ENCODE results near the gene GINS3. TPM values are rescaled to one million over a fixed set of nuclear protein-coding genes. Genes with fewer than 3 reads are reported as not detected.

The GINS3 gene
- total RNA-seq, result 1 to 10 TPM in 4 of 6 experiments, under 1 TPM in 2; 0.68 to 3.3 (median 1.2) TPM
- long read RNA-seq, partial matches to known transcripts, result 0 of 1 reads
- long read RNA-seq, other reads (novel, unspliced or antisense), result 0 of 1 reads

- Histone ChIP-seq H3K4me1 (no peaks in the 10 kb centered on the region), H3K9me3 (no peaks in the 10 kb centered on the region), H3K4me3 (peak within 1 kb of the TSS; percentile 83 to 99 (median 93)), H3K27ac (peak within 1 kb of the TSS; percentile 41 to 70 (median 47)), H3K36me3 (no peaks in the 10 kb centered on the region), H3K27me3 (no peaks in the 10 kb centered on the region)
- no peak for TF ChIP-seq CTCF (IDR thresholded peaks at IDR 0.05)
- TF ChIP-seq POLR2A (IDR thresholded peaks at IDR 0.05), result peak; percentile 51
- 0% methylated on average over 41 of the region's 67 CpGs for WGBS (ENCODE audit: insufficient coverage, low coverage, low lambda C conversion rate, missing lambda C conversion rate)
- intact Hi-C loops (cut with DNase I), result no loop called here
- DNase-seq, result peak; percentile 87 to 92 (median 87)
- ATAC-seq, result peak; percentile 98 to 99 (median 98)
These were observed at the start of gene GINS3 for GRCh38 chr16:58392215-58393137. Gene GINS3, plus strand, starts transcription at chr16:58392471. Its CDS starts 131 bp downstream, at chr16:58392602.

- Histone ChIP-seq H3K27ac (no peak overlapping the region), H3K4me1 (no peaks in the 10 kb centered on the region), H3K27me3 (no peaks in the 10 kb centered on the region), H3K36me3 (no peaks in the 10 kb centered on the region), H3K9me3 (no peaks in the 10 kb centered on the region), H3K4me3 (no peak overlapping the region)
- no peak for TF ChIP-seq POLR2A (IDR thresholded peaks at IDR 0.05)
- TF ChIP-seq CTCF (IDR thresholded peaks at IDR 0.05), result no peak
- intact Hi-C loops (cut with DNase I), result no loop called here
- WGBS (ENCODE audit: insufficient coverage, low coverage, low lambda C conversion rate, missing lambda C conversion rate), result 74% methylated on average over 4 of the region's 4 CpGs
- ATAC-seq, result no peak
- no peak for DNase-seq
These were observed 48.7 kb upstream of the GINS3 start for GRCh38 chr16:58343562-58343961.

GRCh38 chr16:58345574-58346354, 46.5 kb upstream of the GINS3 start:
- TF ChIP-seq POLR2A (IDR thresholded peaks at IDR 0.05) (no peak), CTCF (IDR thresholded peaks at IDR 0.05) (peak in 3 of 4 donors; percentile 15 to 28 (median 20))
- intact Hi-C loops (cut with DNase I), result no loop called here
- no peak overlapping the region for H3K4me3 ChIP-seq
- DNase-seq (no peak), ATAC-seq (no peak)
- H3K4me1 ChIP-seq, result no peaks in the 10 kb centered on the region
- no peaks in the 10 kb centered on the region for H3K27me3 ChIP-seq
- WGBS (ENCODE audit: insufficient coverage, low coverage, low lambda C conversion rate, missing lambda C conversion rate), result 65% methylated on average over 10 of the region's 14 CpGs
- H3K27ac ChIP-seq, result no peak overlapping the region
- H3K36me3 ChIP-seq, result no peaks in the 10 kb centered on the region
- H3K9me3 ChIP-seq, result no peaks in the 10 kb centered on the region

GRCh38 chr16:58346831-58347371, 45.4 kb upstream of the GINS3 start:
- no peak for ATAC-seq
- Histone ChIP-seq H3K27ac (no peak overlapping the region), H3K36me3 (no peaks in the 10 kb centered on the region), H3K4me3 (no peak overlapping the region), H3K4me1 (no peaks in the 10 kb centered on the region), H3K9me3 (no peaks in the 10 kb centered on the region), H3K27me3 (no peaks in the 10 kb centered on the region)
- TF ChIP-seq POLR2A (IDR thresholded peaks at IDR 0.05) (no peak), CTCF (IDR thresholded peaks at IDR 0.05) (no peak)
- DNase-seq, result no peak
- 22% methylated on average over 3 of the region's 5 CpGs for WGBS (ENCODE audit: insufficient coverage, low coverage, low lambda C conversion rate, missing lambda C conversion rate)
- intact Hi-C loops (cut with DNase I), result no loop called here
